Stimulated activated CD8-positive, alpha-beta memory T cell treated with anti-CD3 and anti-CD28 coated beads, Interleukin-2, amount 100 ng/mL, for 48 hours (primary cell): ENCODE measurements around the gene CDC14A.
A peak's percentile ranks its signal among the peaks of the same experiment; 100 is the strongest.
"Not testable (repeated sequence)": the region's sequence is repeated elsewhere in the genome, so short reads cannot be mapped to it uniquely, and the experiment has no call there.

ENCODE experiments used
- DNase-seq, 2 donors: peaks; one replicate each; pipeline ENCODE4 v3.0.0-alpha.2; 2020; ENCODE audit warnings: low read depth in 2 of 2

The CDC14A gene

GRCh38 chr1:100335436-100335835 lies 16.9 kb upstream of the CDC14A start:
- DNase-seq, result no peak

GRCh38 chr1:100337878-100338277 lies 14.4 kb upstream of the CDC14A start:
- DNase-seq, result not testable (repeated sequence)

- not testable (repeated sequence) for DNase-seq
These were observed 12.6 kb upstream of the CDC14A start for GRCh38 chr1:100339735-100340134.

GRCh38 chr1:100340494-100340893 lies 11.8 kb upstream of the CDC14A start:
- no peak for DNase-seq

- no peak for DNase-seq
These were observed 10.0 kb upstream of the CDC14A start for GRCh38 chr1:100342348-100342747.

GRCh38 chr1:100343897-100344296 lies 8.4 kb upstream of the CDC14A start:
- DNase-seq, result no peak

GRCh38 chr1:100344774-100345173 lies 7.5 kb upstream of the CDC14A start:
- DNase-seq, result no peak

GRCh38 chr1:100346387-100346786 lies 5.9 kb upstream of the CDC14A start:
- no peak for DNase-seq

- DNase-seq, result no peak
These were observed 5.0 kb upstream of the CDC14A start for GRCh38 chr1:100347009-100347966.

GRCh38 chr1:100348549-100349144 lies 3.7 kb upstream of the CDC14A start:
- DNase-seq, result no peak

- DNase-seq, result no peak
These were observed 3.1 kb upstream of the CDC14A start for GRCh38 chr1:100349246-100349645.

- no peak for DNase-seq
These were observed 1.6 kb upstream of the CDC14A start for GRCh38 chr1:100350787-100351094.

- peak; percentile 82 to 85 for DNase-seq
These were observed 1.0 kb upstream of the CDC14A start for GRCh38 chr1:100351095-100351887.

GRCh38 chr1:100353071-100353801 lies 930 bp downstream of the CDC14A start:
- DNase-seq, result peak in 1 of 2 donors; percentile 12

- no peak for DNase-seq
These were observed 1.7 kb downstream of the CDC14A start for GRCh38 chr1:100353988-100354387.

- DNase-seq, result no peak
These were observed 2.7 kb downstream of the CDC14A start for GRCh38 chr1:100354971-100355394.

- no peak for DNase-seq
These were observed 5.9 kb downstream of the CDC14A start for GRCh38 chr1:100358210-100358609.

GRCh38 chr1:100359139-100359538 lies 6.8 kb downstream of the CDC14A start:
- no peak for DNase-seq

- no peak for DNase-seq
These were observed 8.6 kb downstream of the CDC14A start for GRCh38 chr1:100360790-100361510.

- no peak for DNase-seq
These were observed 9.3 kb downstream of the CDC14A start for GRCh38 chr1:100361511-100362089.
